Fibroblast of skin of left quadriceps (primary cell): Measurements from ENCODE around the gene IRF7.

Experiments
- DNase-seq, 2 experiments: peaks; one replicate each; pipeline ENCODE4 v3.0.0-alpha.2; 2013; ENCODE audit warnings: low read depth in 2 of 2

Gene IRF7

DNA sequence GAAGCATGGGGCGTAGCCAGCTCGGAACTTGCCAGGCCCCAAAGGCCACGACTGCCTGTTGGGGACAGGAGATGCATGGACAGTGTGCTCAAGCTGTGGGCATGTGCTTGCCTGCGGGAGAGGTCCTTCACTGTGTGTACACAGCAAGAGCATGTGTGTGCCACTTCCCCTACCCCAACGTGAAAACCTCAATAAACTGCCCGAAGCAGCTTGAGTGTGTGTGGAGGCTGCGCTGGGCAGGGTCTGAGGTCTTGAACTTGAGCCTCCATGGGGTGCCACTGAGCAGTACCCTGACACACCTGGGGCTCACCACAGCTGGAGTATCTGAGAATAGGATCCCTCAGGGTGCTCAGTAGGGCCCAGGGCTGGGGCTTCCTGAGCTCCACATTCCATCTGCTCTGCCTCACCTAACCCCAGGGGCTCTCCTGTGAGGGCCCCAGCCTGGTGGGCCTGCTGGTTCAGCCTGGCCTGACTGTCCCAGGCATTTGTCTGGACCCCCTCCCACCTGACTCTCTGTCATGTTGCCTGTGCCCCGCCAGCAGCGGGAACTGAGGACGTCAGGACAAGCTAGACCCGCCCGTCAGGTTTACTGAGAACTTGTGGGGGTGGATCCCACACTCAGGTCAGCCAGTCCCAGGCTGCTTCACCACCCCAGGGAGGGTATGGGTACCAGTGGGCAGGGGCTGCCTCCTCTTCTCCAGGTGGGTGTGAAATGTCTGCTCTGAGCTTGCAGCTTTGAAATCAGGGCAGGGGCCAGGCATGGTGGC is 51.8 kb downstream of the IRF7 start:
- no peak for DNase-seq

DNA sequence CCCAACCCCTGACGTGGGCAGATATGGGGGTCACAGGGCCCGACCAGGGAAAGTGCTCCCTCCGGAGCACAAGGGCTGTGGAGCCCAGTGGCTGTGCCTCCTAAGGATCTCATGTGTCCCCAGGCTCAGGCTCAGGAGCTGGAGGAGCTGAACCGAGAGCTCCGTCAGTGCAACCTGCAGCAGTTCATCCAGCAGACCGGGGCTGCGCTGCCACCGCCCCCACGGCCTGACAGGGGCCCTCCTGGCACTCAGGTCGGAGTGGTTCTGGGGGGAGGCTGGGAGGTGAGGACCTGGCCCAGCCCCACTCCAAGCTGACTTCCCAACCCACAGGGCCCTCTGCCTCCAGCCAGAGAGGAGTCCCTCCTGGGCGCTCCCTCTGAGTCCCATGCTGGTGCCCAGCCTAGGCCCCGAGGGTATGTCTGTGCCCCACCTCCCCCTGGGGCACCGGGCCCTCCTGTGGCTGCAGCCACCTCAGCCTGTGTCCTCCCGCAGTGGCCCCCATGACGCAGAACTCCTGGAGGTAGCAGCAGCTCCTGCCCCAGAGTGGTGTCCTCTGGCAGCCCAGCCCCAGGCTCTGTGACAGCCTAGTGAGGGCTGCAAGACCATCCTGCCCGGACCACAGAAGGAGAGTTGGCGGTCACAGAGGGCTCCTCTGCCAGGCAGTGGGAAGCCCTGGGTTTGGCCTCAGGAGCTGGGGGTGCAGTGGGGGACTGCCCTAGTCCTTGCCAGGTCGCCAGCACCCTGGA is 52.5 kb downstream of the IRF7 start:
- no peak for DNase-seq
